Hepatocyte (in vitro differentiated cells): ENCODE results near the gene TRMT61A.

Experiments
- EZH2phosphoT487 ChIP-seq: fragments of 200-600 bp; sonication (generic); IDR thresholded peaks from one replicate; pipeline ENCODE4 v1.6.1; 2018; ENCODE audit warnings: antibody characterized with exemption, mild to moderate bottlenecking, low read depth, moderate library complexity; ENCODE audit not compliant: unreplicated experiment, severe bottlenecking
- TF ChIP-seq, protein P1 (sequence below): fragments of 200-600 bp; sonication (generic); IDR thresholded peaks from 2 replicates; pipeline ENCODE4 v1.5.1; 2016; ENCODE audit warnings: antibody characterized with exemption, mild to moderate bottlenecking; ENCODE audit not compliant: poor library complexity

DNA sequence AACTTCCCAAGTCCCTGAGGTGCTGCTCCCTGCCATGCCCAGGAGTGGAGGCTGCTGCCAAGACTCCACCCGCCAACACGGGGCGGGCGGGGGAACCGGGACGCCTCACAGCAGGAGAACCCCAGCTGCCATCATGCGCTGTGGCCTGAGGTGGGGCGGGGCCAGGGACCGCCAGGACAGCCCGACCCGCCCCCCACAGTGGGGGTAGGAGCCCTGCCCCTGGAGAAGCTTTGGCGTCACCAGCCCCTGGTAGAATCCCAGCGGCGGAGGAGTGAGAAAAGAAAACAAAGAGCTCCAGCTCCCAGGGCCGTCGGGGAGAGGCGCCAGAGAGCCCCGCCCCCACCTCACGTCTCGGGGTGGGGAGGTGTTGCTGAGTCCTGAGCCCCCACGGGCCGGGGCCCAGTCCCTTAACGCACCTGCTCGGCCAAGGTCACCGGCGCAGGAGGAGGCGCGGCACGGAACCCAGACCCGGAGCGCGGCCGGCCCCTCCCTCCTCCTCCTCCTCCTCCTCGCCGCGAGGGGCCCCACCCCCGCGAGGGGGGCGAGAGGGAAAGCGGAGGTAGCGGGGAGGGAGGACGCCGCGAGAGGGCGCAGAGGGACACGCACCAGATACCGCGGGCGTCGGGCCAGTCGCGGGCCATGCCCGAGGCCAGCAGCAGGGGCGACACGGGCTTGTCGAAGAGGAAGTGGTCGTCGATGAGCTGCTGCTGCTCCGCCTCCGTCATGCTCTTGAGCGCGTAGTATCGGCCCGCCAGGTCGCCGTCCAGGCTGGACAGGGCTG is 8.1 kb upstream of the TRMT61A start:
- TF ChIP-seq, protein P1, sequence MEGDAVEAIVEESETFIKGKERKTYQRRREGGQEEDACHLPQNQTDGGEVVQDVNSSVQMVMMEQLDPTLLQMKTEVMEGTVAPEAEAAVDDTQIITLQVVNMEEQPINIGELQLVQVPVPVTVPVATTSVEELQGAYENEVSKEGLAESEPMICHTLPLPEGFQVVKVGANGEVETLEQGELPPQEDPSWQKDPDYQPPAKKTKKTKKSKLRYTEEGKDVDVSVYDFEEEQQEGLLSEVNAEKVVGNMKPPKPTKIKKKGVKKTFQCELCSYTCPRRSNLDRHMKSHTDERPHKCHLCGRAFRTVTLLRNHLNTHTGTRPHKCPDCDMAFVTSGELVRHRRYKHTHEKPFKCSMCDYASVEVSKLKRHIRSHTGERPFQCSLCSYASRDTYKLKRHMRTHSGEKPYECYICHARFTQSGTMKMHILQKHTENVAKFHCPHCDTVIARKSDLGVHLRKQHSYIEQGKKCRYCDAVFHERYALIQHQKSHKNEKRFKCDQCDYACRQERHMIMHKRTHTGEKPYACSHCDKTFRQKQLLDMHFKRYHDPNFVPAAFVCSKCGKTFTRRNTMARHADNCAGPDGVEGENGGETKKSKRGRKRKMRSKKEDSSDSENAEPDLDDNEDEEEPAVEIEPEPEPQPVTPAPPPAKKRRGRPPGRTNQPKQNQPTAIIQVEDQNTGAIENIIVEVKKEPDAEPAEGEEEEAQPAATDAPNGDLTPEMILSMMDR: peak; percentile 53
- TF ChIP-seq EZH2phosphoT487: no peak
